Measurements from ENCODE around the gene TPM4. TPM values are rescaled to one million over a fixed set of nuclear protein-coding genes. Genes with fewer than 3 reads are reported as not detected.

The TPM4 gene
- total and polyA plus RNA-seq, 2 of the 13 experiments (the other 11 are each of a cell fraction or from before 2014, with no cell fraction given): 180 to 188 TPM

- no peak overlapping the region for H3K27ac ChIP-seq (ENCODE audit: extremely low read length, insufficient read depth, low read length)
- no peak for TF ChIP-seq GATAD2A (CRISPR knock-in tag; IDR thresholded peaks at IDR 0.05)
- peak; percentile 51 for TF ChIP-seq AGO2 (optimal IDR thresholded peaks at IDR 0.05; ENCODE audit: low read depth, low read length)
- peak; percentile 39; the same call in 1 of the 2 replicates for TF ChIP-seq RBFOX2 (IDR thresholded peaks at IDR 0.05; ENCODE audit: low read depth, low read length)
- DNase-seq (ENCODE audit: low spot score) (no peak), ATAC-seq (no peak), FAIRE-seq (no peak)
- H4K20me1 ChIP-seq (ENCODE audit: insufficient read depth, low read length): no peaks in the 10 kb centered on the region
- no peaks in the 10 kb centered on the region for H3K9me3 ChIP-seq (ENCODE audit: low read length)
- H3K4me3 ChIP-seq (replicated peaks in 1 of 3; ENCODE audit: insufficient read depth in 1 of 3, low read depth in 2 of 3, low read length in 3 of 3): no peak overlapping the region
- no TSS peak for BruUV-seq (replicated peaks)
- H3K4me2 ChIP-seq (ENCODE audit: low read depth, low read length): no peak overlapping the region
- no peak overlapping the region for H3K9ac ChIP-seq (ENCODE audit: insufficient read depth, low read depth, low read length)
- WGBS (ENCODE audit: low lambda C conversion rate): 97% methylated on average over 11 of the region's 21 CpGs
- POLR2A ChIA-PET: interaction anchor here (1.1 kb wide), 1 partner anchor 15 kb away, joined by 3 read pairs; the partner anchor contains the start of gene HSH2D
- H2AFZ ChIP-seq (ENCODE audit: low read length): no peak overlapping the region
- in situ Hi-C loops (cut with HindIII; ENCODE audit: extremely low pct_ligation_motif_present, low pct_unique_long_range_greater_than_20kb): no loop called here
- peaks cover 41 to 80% of the 10 kb centered on the region in 2 experiments; a peak in 4 of 5 replicates for H3K36me3 ChIP-seq (replicated peaks in 1 of 2; ENCODE audit: control insufficient read depth in 1 of 2, insufficient read depth in 2 of 2, low read length in 2 of 2)
- H3K79me2 ChIP-seq (ENCODE audit: insufficient read depth, low read length): no peaks in the 10 kb centered on the region
- no peaks in the 10 kb centered on the region for H3K27me3 ChIP-seq (ENCODE audit: control insufficient read depth in 1 of 2, insufficient read depth in 2 of 2, low read length in 2 of 2)
- intact Hi-C loops (cut with micrococcal nuclease; ENCODE audit: unreplicated experiment): no loop called here
- H3K4me1 ChIP-seq (ENCODE audit: insufficient read depth, low read length): no peaks in the 10 kb centered on the region
- CTCF ChIA-PET (ENCODE audit: low intra/inter-chr PET ratio, low total read pairs): no interaction called here
These were observed 51.6 kb downstream of the TPM4 start for GRCh38 chr19:16127776-16128371.

GRCh38 chr19:16131648-16132047, 55.4 kb downstream of the TPM4 start:
- FAIRE-seq (no peak), ATAC-seq (no peak), DNase-seq (ENCODE audit: low spot score) (no peak)
- Histone ChIP-seq H3K27ac (ENCODE audit: extremely low read length, insufficient read depth, low read length) (no peak overlapping the region), H3K4me1 (ENCODE audit: insufficient read depth, low read length) (no peaks in the 10 kb centered on the region), H3K79me2 (ENCODE audit: insufficient read depth, low read length) (no peaks in the 10 kb centered on the region), H3K4me2 (ENCODE audit: low read depth, low read length) (no peak overlapping the region), H4K20me1 (ENCODE audit: insufficient read depth, low read length) (no peaks in the 10 kb centered on the region), H3K9me3 (ENCODE audit: low read length) (no peaks in the 10 kb centered on the region), H2AFZ (ENCODE audit: low read length) (no peak overlapping the region), H3K9ac (ENCODE audit: insufficient read depth, low read depth, low read length) (no peak overlapping the region), H3K4me3 (replicated peaks in 1 of 3; ENCODE audit: insufficient read depth in 1 of 3, low read depth in 2 of 3, low read length in 3 of 3) (no peak overlapping the region), H3K27me3 (ENCODE audit: control insufficient read depth in 1 of 2, insufficient read depth in 2 of 2, low read length in 2 of 2) (no peaks in the 10 kb centered on the region), H3K36me3 (replicated peaks in 1 of 2; ENCODE audit: control insufficient read depth in 1 of 2, insufficient read depth in 2 of 2, low read length in 2 of 2) (peaks cover 33 to 65% of the 10 kb centered on the region in 2 experiments; a peak in 4 of 5 replicates)
- ChIA-PET CTCF (ENCODE audit: low intra/inter-chr PET ratio, low total read pairs) (no interaction called here), POLR2A (no interaction called here)
- intact Hi-C loops (cut with micrococcal nuclease; ENCODE audit: unreplicated experiment) (no loop called here), in situ Hi-C loops (cut with HindIII; ENCODE audit: extremely low pct_ligation_motif_present, low pct_unique_long_range_greater_than_20kb) (no loop called here)
- no peak for TF ChIP-seq ZSCAN9 (CRISPR knock-in tag; IDR thresholded peaks at IDR 0.05; ENCODE audit: borderline replicate concordance)
- no peak for TF ChIP-seq ZMYM3 (CRISPR knock-in tag; IDR thresholded peaks at IDR 0.05)
- TF ChIP-seq ZSCAN21 (CRISPR knock-in tag; IDR thresholded peaks at IDR 0.05; ENCODE audit: borderline replicate concordance): no peak
- TF ChIP-seq ZNF710 (CRISPR knock-in tag; IDR thresholded peaks at IDR 0.05; ENCODE audit: borderline replicate concordance): no peak
- TF ChIP-seq ZNF12 (CRISPR knock-in tag; IDR thresholded peaks at IDR 0.05): no peak
- BruUV-seq (replicated peaks): no TSS peak
- WGBS (ENCODE audit: low lambda C conversion rate): 74% methylated on average over 3 of the region's 3 CpGs

Measured in HepG2 (cell line).